ENCODE data around the gene ZNF639.
A peak's percentile ranks its signal among the peaks of the same experiment; 100 is the strongest.

ZNF639 gene

GRCh38 chr3:179347345-179348194 lies 24.7 kb downstream of the ZNF639 start, which contains the start of gene MFN1:
TSS of gene MFN1 (plus strand) at chr3:179347709. CDS start at chr3:179348852, 1,143 bp downstream.
- peak; percentile 91 for DNase-seq (ENCODE audit: low read depth, low spot score)
- H3K36me3 ChIP-seq (ENCODE audit: control insufficient read depth, insufficient read depth, low read length): no peaks in the 10 kb centered on the region; the same call in 1 of the 2 replicates
- no peak within 1 kb of the TSS for H3K27ac ChIP-seq (ENCODE audit: low read length)
- H3K4me3 ChIP-seq (ENCODE audit: low read length): peak within 1 kb of the TSS; percentile 86
- no peaks in the 10 kb centered on the region for H3K9me3 ChIP-seq (ENCODE audit: control insufficient read depth, insufficient read depth, low read length)
- H3K27me3 ChIP-seq (ENCODE audit: control insufficient read depth, insufficient read depth, low read length): no peaks in the 10 kb centered on the region
- H3K4me1 ChIP-seq (ENCODE audit: control insufficient read depth, insufficient read depth, low read length): no peaks in the 10 kb centered on the region
- WGBS (ENCODE audit: insufficient coverage, insufficient read length): no CpG with 5 or more reads among the region's 63 CpGs

GRCh38 chr3:179348325-179349013 lies 25.6 kb downstream of the ZNF639 start:
- no peaks in the 10 kb centered on the region; the same call in 1 of the 2 replicates for H3K36me3 ChIP-seq (ENCODE audit: control insufficient read depth, insufficient read depth, low read length)
- no peaks in the 10 kb centered on the region for H3K27me3 ChIP-seq (ENCODE audit: control insufficient read depth, insufficient read depth, low read length)
- no CpG with 5 or more reads among the region's 5 CpGs for WGBS (ENCODE audit: insufficient coverage, insufficient read length)
- DNase-seq (ENCODE audit: low read depth, low spot score): no peak
- H3K4me3 ChIP-seq (ENCODE audit: low read length): peak overlapping the region; percentile 86; the same call in 1 of the 2 replicates
- no peaks in the 10 kb centered on the region for H3K9me3 ChIP-seq (ENCODE audit: control insufficient read depth, insufficient read depth, low read length)
- H3K4me1 ChIP-seq (ENCODE audit: control insufficient read depth, insufficient read depth, low read length): no peaks in the 10 kb centered on the region
- no peak overlapping the region for H3K27ac ChIP-seq (ENCODE audit: low read length)

GRCh38 chr3:179355996-179356395 lies 33.2 kb downstream of the ZNF639 start:
- Histone ChIP-seq H3K9me3 (ENCODE audit: control insufficient read depth, insufficient read depth, low read length) (no peaks in the 10 kb centered on the region), H3K27ac (ENCODE audit: low read length) (no peak overlapping the region), H3K36me3 (ENCODE audit: control insufficient read depth, insufficient read depth, low read length) (no peaks in the 10 kb centered on the region; the same call in 1 of the 2 replicates), H3K4me1 (ENCODE audit: control insufficient read depth, insufficient read depth, low read length) (no peaks in the 10 kb centered on the region), H3K27me3 (ENCODE audit: control insufficient read depth, insufficient read depth, low read length) (no peaks in the 10 kb centered on the region), H3K4me3 (ENCODE audit: low read length) (no peak overlapping the region)
- no CpG with 5 or more reads among the region's 1 CpG for WGBS (ENCODE audit: insufficient coverage, insufficient read length)
- DNase-seq (ENCODE audit: low read depth, low spot score): no peak

- no CpG with 5 or more reads among the region's 5 CpGs for WGBS (ENCODE audit: insufficient coverage, insufficient read length)
- Histone ChIP-seq H3K4me3 (ENCODE audit: low read length) (no peak overlapping the region), H3K27me3 (ENCODE audit: control insufficient read depth, insufficient read depth, low read length) (no peaks in the 10 kb centered on the region), H3K4me1 (ENCODE audit: control insufficient read depth, insufficient read depth, low read length) (no peaks in the 10 kb centered on the region), H3K9me3 (ENCODE audit: control insufficient read depth, insufficient read depth, low read length) (no peaks in the 10 kb centered on the region), H3K36me3 (ENCODE audit: control insufficient read depth, insufficient read depth, low read length) (peaks cover 2% of the 10 kb centered on the region; the same call in 1 of the 2 replicates), H3K27ac (ENCODE audit: low read length) (no peak overlapping the region)
- DNase-seq (ENCODE audit: low read depth, low spot score): no peak
These were observed 40.5 kb downstream of the ZNF639 start for GRCh38 chr3:179363332-179363731.

- Histone ChIP-seq H3K27me3 (ENCODE audit: control insufficient read depth, insufficient read depth, low read length) (no peaks in the 10 kb centered on the region), H3K4me3 (ENCODE audit: low read length) (no peak overlapping the region), H3K4me1 (ENCODE audit: control insufficient read depth, insufficient read depth, low read length) (no peaks in the 10 kb centered on the region), H3K9me3 (ENCODE audit: control insufficient read depth, insufficient read depth, low read length) (no peaks in the 10 kb centered on the region), H3K27ac (ENCODE audit: low read length) (no peak overlapping the region), H3K36me3 (ENCODE audit: control insufficient read depth, insufficient read depth, low read length) (peaks cover 2% of the 10 kb centered on the region; the same call in 1 of the 2 replicates)
- no CpG with 5 or more reads among the region's 1 CpG for WGBS (ENCODE audit: insufficient coverage, insufficient read length)
- no peak for DNase-seq (ENCODE audit: low read depth, low spot score)
These were observed 46.8 kb downstream of the ZNF639 start for GRCh38 chr3:179369621-179370020.

- no peak overlapping the region for H3K27ac ChIP-seq (ENCODE audit: low read length)
- no peaks in the 10 kb centered on the region for H3K9me3 ChIP-seq (ENCODE audit: control insufficient read depth, insufficient read depth, low read length)
- H3K4me1 ChIP-seq (ENCODE audit: control insufficient read depth, insufficient read depth, low read length): no peaks in the 10 kb centered on the region
- no peak for DNase-seq (ENCODE audit: low read depth, low spot score)
- H3K27me3 ChIP-seq (ENCODE audit: control insufficient read depth, insufficient read depth, low read length): no peaks in the 10 kb centered on the region
- H3K4me3 ChIP-seq (ENCODE audit: low read length): no peak overlapping the region
- whole genome bisulfite sequencing (ENCODE audit: insufficient coverage, insufficient read length): no CpG with 5 or more reads among the region's 6 CpGs
- H3K36me3 ChIP-seq (ENCODE audit: control insufficient read depth, insufficient read depth, low read length): no peaks in the 10 kb centered on the region; the same call in 1 of the 2 replicates
These were observed 51.1 kb downstream of the ZNF639 start for GRCh38 chr3:179373938-179374337.

- no peak for DNase-seq (ENCODE audit: low read depth, low spot score)
- H3K9me3 ChIP-seq (ENCODE audit: control insufficient read depth, insufficient read depth, low read length): no peaks in the 10 kb centered on the region
- WGBS (ENCODE audit: insufficient coverage, insufficient read length): no CpG with 5 or more reads among the region's 12 CpGs
- no peak overlapping the region for H3K27ac ChIP-seq (ENCODE audit: low read length)
- H3K4me1 ChIP-seq (ENCODE audit: control insufficient read depth, insufficient read depth, low read length): no peaks in the 10 kb centered on the region
- no peak overlapping the region for H3K4me3 ChIP-seq (ENCODE audit: low read length)
- no peaks in the 10 kb centered on the region for H3K27me3 ChIP-seq (ENCODE audit: control insufficient read depth, insufficient read depth, low read length)
- no peaks in the 10 kb centered on the region; the same call in 1 of the 2 replicates for H3K36me3 ChIP-seq (ENCODE audit: control insufficient read depth, insufficient read depth, low read length)
These were observed 52.5 kb downstream of the ZNF639 start for GRCh38 chr3:179375091-179375999.

- no CpG with 5 or more reads among the region's 1 CpG for WGBS (ENCODE audit: insufficient coverage, insufficient read length)
These were observed 53.6 kb downstream of the ZNF639 start for GRCh38 chr3:179376474-179376873.

More at GRCh38 chr3:179376474-179376873, 53.6 kb downstream of the ZNF639 start:
- no peaks in the 10 kb centered on the region for H3K4me1 ChIP-seq (ENCODE audit: control insufficient read depth, insufficient read depth, low read length)
- H3K36me3 ChIP-seq (ENCODE audit: control insufficient read depth, insufficient read depth, low read length): no peaks in the 10 kb centered on the region; the same call in 1 of the 2 replicates
- H3K27me3 ChIP-seq (ENCODE audit: control insufficient read depth, insufficient read depth, low read length): no peaks in the 10 kb centered on the region
- H3K27ac ChIP-seq (ENCODE audit: low read length): no peak overlapping the region
- H3K9me3 ChIP-seq (ENCODE audit: control insufficient read depth, insufficient read depth, low read length): no peaks in the 10 kb centered on the region
- no peak for DNase-seq (ENCODE audit: low read depth, low spot score)
- H3K4me3 ChIP-seq (ENCODE audit: low read length): no peak overlapping the region

Data from iPS DF 6.9 (cell line).